Activated CD4-positive, alpha-beta T cell treated with anti-CD3 and anti-CD28 coated beads, Interleukin-2, amount 50 U/mL, for 4 hours (primary cell): ENCODE results near the gene TMEM185B.
A peak's percentile ranks its signal among the peaks of the same experiment; 100 is the strongest.
"Not testable (repeated sequence)": the region's sequence is repeated elsewhere in the genome, so short reads cannot be mapped to it uniquely, and the experiment has no call there.

Experiments
- DNase-seq, 2 experiments: peaks; one replicate each; pipeline ENCODE4 v3.0.0-alpha.2; 2020

The TMEM185B gene

DNA sequence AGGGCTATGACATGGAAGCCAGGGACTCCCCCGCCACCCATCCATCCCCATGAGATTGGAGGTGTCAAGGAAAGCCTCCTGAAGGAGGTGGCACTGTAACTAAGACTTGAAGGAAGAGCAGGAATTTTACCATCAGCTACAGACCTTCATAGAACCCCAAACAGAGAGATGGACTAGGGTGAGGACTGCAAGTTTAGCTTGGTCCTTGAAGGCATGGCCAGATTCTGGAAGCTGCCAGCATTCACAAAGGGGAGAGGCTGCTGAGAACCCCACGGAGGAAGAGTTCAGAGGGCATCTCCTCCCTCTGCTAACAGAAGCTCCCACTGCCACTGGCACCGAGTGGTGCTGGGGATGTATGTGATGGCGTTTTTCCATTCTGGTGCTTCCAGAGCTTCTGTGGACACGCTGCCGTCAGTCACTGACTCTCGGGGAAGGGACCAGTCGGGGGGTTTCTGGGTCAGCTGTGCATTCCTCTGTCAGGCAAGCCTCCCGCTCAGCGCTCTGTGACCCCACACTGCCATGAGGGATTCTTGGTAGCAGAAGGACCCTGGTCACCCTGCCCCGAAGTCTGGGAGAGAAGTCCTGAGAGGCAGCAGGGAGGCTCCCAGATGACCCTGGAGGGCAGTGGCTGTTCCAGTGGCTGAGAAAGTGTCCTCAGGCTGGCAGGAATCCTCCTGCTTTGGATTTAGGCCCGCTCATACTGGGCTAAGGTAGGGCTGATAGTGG lies 18.1 kb downstream of the TMEM185B start:
- DNase-seq: no peak

DNA sequence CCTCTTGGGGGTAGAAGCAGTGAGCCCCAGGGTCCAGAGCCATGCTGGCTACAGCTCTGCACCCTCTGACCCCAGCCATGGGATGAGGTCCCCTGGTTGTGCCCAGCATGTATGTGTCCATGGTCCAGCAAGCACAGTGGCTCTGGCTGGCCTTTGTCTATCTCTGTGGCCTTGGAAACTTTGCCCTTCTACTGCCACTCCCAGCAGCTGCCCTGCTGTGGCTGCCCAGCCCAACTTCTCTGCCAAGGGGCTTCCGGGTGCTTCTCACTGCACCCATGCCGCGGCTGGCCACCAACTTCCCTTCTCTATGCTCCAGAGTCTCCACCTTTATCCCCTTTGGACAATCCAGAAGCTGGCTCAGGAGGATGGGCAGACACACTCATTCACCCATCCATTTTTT lies 18.8 kb downstream of the TMEM185B start:
- no peak for DNase-seq

DNA sequence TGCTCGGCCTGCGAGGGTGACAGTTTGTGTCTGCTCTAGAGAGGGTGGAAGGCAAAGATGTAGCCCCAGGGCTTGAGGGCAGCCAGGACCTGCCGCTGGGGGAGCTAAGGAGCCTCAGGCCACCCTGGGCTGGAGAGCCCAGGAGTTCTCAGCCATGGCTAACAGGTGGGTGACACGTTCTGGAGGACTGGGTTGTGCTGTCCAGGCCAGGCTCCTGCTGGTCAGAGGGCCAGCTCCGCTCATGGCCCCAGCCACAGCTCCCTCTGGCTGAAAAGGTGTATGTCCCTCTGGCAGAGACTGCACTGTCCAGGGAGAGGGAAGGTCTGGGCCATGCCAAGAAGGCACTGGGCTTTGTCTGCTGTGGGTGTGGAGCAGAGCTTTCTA lies 19.2 kb downstream of the TMEM185B start:
- DNase-seq: no peak

DNA sequence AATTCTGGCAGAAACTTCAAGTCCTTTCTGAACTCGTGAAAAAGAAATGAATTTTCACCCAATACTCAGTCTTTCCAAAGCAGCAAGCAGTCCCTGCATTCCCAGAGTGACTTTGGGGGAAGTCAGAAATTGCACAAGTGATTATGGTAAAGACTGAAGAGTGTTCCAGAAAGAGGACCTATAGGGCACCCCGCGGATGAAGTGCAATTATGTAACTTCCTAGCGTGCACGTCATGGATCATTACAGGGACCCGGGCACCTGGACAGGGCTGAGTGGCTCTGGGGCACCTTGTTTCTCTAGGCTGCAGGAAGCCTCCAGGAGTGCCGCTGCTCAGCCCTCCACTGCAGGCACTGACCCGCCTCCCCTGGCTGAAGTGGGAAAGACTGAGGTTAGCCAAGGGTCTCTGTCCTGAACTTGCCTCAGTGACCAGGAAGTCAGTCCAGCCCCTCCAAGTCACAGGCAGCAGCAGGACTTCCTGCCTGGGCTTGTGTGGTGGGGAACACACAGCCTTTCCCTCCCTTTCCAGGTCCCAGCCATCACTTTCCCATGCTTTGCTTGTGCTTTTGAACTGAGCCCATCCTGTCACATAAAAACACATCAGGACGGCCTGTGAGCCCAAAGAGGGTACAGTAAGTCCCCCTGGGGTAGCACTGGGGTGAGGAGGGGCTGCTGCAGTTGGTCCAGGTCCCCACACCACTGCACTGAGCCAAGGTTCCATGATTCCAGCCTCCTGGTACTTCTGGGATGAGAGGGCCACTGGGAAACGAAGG lies 19.8 kb downstream of the TMEM185B start:
- DNase-seq: no peak

DNA sequence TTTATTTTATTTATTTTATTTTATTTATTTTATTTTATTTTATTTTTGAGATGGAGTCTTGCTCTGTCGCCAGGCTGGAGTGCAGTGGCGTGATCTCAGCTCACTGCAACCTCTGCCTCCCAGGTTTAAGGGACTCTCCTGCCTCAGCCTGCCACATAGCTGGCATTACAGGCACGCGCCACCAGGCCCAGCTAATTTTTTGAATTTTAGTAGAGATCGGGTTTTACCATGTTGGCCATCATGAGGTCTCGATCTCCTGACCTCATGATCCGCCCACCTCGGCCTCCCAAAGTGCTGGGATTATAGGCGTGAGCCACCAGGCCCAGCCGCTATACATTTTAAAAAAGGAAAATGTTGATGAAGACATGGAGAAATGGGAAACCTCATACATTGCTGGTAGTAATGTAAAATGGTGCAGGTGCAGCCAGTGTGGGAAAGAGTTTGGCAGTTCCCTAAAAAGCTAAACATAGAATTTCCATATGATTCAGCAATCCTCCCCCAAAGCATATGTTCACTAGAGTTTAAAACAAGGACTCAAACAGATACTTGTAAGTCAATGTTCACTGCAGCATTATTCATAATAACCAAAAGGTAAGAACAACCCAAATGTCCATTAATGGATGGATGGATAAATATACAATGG lies 23.3 kb downstream of the TMEM185B start:
- not testable (repeated sequence) for DNase-seq

DNA sequence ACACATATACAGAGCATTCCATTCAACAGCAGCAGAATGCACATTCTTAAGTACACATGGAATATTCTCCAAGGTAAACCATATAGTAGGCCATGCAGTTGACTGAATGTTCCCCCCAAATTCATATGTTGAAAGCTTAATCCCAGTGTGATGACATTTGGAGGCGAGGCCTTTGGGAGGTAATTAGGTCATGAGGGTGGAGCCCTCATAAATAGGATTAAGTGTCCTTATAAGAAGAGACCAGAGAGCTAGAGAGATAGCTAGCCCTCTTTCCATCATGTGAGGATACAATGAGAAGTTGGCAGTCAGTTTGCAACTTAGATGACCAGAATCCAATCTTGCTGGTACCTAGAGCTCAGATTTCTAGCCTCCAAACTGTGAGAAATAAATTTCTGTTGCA lies 27.6 kb downstream of the TMEM185B start:
- DNase-seq: no peak

DNA sequence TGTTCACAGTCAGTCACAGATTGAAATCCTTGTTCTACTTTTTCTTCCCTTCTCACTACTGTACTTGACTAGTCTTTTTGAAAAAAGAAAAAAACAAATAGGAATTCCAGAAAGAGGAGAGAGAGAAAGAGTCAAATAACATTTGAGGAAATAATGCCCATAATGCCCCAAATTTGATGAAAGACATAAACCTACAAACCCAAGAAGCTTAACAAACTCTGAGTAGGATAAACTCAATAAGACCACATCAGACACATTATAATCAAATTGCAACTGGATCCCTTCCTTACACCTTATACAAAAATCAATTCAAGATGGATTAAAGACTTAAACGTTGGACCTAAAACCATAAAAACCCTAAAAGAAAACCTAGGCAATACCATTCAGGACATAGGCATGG lies 30.9 kb downstream of the TMEM185B start:
- DNase-seq: no peak

DNA sequence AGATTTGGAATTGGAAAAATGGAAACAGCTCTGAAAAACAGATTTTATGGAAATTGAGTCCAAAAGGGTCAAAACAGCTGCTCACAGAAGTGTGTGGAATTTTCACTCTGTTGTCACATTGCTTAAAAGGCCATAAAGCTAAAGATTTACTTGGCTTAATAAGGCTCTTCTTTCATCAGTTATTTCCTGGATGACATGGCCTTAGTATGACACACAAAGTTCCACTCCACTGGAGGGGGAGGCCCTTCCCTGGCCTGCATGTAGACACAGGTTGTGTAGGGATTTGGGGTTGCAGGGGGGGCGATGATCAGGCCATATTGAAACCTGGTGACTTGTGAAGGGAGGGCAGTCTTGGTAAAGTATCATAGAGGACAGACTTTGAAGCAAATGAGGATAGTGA lies 34.0 kb downstream of the TMEM185B start:
- no peak for DNase-seq

DNA sequence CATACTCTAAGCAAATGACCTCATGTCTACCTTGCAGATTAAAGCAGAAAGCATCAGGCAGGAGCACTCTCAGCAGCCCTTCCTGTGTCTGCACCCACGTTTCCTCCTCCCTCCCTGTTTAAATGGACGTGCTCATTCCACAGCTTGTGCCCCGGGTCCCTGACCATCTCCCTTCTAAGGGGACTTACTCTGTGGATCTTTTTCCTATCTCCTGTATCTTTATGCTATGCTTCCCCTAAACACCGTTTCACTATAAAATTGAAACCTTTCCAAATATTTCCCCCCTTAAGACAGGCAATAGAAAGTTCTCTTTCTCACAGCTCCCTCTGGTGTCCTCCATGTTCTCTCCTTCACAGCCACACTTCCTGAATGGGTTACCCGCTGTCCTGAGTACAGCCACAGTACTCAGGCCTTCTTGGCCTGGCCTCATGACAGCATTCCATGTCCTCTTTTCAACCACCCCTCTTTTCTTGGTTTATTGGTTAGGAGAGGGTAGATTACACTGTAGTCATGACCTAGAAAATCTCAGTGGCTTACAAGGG lies 41.1 kb downstream of the TMEM185B start:
- DNase-seq: no peak

DNA sequence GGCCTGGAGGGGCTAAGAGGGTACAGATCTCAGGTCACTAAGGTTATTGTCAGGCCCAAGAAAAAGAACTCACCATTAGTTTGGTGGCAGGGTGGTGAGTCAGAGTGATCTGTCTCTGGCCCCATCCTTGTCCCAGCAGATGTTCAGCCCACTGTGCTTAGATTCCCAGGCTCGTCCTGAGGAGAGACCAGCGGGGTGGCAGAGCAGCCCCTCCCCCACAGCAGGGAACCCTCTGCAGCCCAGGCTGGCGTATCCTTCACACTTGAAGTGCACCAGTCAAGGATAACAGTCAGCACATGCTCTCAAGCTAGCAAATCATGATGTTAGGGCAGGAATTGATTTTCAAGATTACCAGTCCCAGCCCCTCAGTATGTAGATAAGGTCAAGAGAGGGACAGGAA lies 43.1 kb downstream of the TMEM185B start:
- no peak for DNase-seq

DNA sequence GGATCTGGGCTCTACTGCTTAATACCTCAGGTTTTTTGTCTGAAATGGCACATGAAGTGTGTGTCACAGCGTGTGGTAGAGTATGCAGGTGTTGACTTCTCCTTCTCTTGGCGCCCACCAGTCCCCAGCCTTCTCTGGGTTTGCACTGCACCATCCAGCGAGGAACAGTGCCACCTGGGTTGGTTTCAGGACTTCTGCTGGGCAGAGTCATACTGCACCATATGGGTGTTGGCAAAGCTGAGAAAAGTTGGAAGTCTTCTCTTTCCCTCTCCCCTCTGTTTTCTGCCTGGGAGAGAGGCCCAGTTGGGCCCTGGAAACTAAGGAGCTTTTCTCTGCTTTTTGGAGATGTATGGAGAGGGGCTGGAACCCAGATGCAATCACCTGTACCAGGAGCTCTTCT lies 43.8 kb downstream of the TMEM185B start:
- no peak for DNase-seq

DNA sequence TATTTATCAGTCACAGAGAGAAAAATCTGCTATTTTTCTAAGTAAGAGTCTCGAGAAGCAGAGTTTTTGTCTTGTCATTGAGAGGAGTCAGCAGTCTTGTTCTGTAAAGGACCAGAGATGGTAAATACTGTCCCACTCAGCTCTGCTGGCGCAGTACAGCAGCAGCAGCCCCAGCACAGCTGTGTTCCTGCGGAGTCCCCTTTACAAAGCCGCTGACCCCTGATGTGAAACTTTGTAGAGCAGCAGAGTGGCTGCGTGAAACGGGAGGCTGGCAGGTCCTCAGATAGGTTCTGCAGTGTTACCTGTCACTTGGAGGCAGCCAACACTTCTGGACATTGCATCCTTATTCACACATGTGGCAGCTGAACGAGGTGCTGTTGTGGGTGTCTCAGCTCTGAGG lies 45.2 kb downstream of the TMEM185B start:
- DNase-seq: no peak

DNA sequence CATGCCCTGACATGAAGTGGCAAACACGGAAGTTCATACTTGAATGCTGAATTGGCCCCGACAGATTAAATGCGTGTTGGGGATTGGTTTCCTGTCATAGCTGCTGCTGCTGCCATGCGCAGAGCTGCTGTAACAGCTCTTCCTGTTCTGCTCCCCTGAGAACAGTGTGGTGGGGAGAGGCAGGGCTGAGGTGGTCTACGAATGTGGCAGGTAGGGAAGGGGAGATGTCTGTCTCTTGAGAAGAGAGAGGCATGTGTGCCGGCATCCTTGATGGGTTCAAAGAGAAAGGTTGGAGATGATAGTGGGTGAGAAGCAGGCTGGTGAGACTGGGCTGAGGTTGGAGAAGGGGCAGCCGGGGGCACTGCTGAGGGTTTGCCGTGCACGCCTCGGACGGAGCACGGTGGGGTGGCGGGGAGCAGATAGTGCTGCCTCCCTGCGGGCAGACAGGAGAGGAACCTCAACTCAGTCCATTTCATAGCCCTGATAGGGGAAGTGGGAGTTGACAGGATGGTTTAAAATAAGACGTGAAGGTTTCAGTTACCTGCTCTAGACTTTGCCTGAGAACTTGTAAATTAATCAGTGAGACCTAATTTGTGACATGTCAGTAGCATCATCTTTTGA lies 46.1 kb downstream of the TMEM185B start:
- DNase-seq: peak; percentile 72

DNA sequence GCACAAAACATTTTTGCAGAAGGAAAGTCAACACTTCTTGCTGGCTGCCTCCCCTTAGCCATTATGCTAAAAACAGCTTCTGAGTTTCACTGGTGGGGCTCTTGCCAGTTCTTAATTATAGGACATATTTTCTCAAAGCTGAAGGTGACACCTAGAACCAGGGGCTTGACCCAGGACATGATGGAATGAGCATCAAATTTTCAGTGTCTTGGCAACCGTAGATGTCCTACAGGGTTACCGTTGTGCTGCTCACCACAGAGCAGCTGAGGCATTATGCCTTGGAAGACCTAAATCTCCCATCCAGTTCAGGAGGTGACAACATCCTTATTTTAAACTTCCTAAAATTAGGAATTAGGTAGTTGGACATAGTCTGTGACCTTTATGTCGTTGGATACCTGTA lies 46.7 kb downstream of the TMEM185B start:
- DNase-seq: no peak

DNA sequence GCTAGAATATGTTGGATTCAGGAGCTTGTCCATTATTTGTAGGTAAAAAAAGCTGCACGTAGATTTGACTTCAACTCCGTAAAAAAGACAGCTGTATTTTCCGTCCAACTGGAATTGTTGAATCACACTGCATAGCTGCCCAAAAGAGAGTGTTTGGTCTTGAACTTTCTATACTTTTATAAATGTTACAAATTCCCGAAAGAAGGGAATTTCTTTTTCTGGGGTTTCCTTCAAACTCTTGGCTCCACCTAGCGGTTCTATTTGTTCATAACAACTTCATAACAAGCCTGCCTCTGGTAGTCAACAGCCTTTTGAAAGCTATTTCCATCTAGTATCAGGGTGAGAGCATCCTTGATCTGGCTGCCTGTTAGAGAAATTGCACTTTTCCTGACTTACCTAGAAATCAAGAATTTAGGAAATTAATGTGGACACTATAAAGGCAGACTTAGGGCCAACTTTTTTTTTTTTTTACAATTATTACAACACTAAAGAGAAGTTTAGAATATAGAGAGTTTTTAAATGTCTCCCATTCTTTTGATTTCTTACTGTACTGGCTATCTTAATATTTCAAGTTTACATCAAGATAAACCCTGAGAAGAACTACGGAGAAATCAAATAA lies 48.1 kb downstream of the TMEM185B start:
- no peak for DNase-seq
